Measurements from ENCODE around the gene SNCG. TPM values are rescaled to one million over a fixed set of nuclear protein-coding genes. Genes with fewer than 3 reads are reported as not detected.

SNCG gene
- total RNA-seq, 4 donors from 2014 or later = 5.3 to 32.4 (median 11.4) TPM

DNA sequence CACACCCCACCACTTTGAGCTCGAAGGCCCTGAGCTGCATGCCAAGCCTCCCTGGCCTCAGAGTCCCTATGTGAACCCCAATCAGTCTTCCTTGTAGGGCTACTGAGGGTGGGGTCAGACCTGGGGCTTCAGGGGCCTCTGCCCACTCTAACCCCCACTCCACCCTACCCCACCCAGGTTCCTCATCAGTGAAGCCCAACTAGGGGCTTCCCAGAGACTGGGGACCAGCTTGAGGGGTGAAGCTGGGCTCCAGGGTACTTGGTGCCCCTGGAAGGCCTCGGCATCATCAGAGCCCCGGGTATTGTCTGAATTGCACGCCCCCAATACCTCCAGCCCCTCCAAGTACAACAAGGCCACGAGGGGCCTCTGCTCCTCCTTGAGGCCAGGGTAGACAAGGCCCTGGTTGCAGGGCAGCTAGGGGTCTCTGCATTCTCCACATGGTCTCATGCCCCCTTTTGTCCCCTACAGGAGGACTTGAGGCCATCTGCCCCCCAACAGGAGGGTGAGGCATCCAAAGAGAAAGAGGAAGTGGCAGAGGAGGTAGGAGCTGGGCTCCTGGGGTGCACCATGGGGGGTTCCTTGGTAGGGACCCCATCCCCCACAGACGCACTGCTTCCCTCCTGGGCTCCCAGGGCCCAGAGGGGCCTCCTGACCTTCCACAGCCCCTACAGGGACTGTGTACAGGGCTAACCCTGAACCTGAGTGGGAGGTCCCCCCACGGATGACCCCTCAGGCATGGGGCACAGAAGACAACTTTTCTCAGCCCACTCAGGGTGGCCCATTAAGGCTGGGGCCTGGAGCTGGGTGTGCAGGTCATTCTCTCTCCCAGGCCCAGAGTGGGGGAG, 4.0 kb downstream of the SNCG start:
- Histone ChIP-seq H3K27ac (no peak overlapping the region), H3K36me3 (no peaks in the 10 kb centered on the region), H3K9me3 (no peaks in the 10 kb centered on the region), H3K4me1 (peaks cover 54 to 100% (median 57%) of the 10 kb centered on the region in 3 donors), H3K4me3 (no peak overlapping the region), H3K27me3 (no peaks in the 10 kb centered on the region)
- TF ChIP-seq, protein P1, sequence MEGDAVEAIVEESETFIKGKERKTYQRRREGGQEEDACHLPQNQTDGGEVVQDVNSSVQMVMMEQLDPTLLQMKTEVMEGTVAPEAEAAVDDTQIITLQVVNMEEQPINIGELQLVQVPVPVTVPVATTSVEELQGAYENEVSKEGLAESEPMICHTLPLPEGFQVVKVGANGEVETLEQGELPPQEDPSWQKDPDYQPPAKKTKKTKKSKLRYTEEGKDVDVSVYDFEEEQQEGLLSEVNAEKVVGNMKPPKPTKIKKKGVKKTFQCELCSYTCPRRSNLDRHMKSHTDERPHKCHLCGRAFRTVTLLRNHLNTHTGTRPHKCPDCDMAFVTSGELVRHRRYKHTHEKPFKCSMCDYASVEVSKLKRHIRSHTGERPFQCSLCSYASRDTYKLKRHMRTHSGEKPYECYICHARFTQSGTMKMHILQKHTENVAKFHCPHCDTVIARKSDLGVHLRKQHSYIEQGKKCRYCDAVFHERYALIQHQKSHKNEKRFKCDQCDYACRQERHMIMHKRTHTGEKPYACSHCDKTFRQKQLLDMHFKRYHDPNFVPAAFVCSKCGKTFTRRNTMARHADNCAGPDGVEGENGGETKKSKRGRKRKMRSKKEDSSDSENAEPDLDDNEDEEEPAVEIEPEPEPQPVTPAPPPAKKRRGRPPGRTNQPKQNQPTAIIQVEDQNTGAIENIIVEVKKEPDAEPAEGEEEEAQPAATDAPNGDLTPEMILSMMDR (IDR thresholded peaks at IDR 0.05) = no peak
- no peak for TF ChIP-seq POLR2A (IDR thresholded peaks at IDR 0.05)
- DNase-seq = no peak
- intact Hi-C loops (cut with DNase I) = no loop called here
- 89 to 100% methylated on average over 1 of the region's 7 CpGs for WGBS, 2 donors

DNA sequence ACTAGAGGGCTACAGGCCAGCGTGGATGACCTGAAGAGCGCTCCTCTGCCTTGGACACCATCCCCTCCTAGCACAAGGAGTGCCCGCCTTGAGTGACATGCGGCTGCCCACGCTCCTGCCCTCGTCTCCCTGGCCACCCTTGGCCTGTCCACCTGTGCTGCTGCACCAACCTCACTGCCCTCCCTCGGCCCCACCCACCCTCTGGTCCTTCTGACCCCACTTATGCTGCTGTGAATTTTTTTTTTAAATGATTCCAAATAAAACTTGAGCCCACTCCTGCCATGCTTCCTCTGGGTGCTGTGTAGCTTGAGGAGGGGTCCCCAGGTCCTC, 4.5 kb downstream of the SNCG start:
- H3K27me3 ChIP-seq = no peaks in the 10 kb centered on the region
- intact Hi-C loops (cut with DNase I) = no loop called here
- H3K27ac ChIP-seq = no peak overlapping the region
- no peak overlapping the region for H3K4me3 ChIP-seq
- DNase-seq = no peak
- TF ChIP-seq, protein P1 (IDR thresholded peaks at IDR 0.05) = no peak
- no peak for TF ChIP-seq POLR2A (IDR thresholded peaks at IDR 0.05)
- 75 to 82% methylated on average over 7 of the region's 7 CpGs for WGBS, 2 donors
- no peaks in the 10 kb centered on the region for H3K36me3 ChIP-seq
- no peaks in the 10 kb centered on the region for H3K9me3 ChIP-seq
- peaks cover 57 to 100% (median 63%) of the 10 kb centered on the region in 3 donors for H3K4me1 ChIP-seq

DNA sequence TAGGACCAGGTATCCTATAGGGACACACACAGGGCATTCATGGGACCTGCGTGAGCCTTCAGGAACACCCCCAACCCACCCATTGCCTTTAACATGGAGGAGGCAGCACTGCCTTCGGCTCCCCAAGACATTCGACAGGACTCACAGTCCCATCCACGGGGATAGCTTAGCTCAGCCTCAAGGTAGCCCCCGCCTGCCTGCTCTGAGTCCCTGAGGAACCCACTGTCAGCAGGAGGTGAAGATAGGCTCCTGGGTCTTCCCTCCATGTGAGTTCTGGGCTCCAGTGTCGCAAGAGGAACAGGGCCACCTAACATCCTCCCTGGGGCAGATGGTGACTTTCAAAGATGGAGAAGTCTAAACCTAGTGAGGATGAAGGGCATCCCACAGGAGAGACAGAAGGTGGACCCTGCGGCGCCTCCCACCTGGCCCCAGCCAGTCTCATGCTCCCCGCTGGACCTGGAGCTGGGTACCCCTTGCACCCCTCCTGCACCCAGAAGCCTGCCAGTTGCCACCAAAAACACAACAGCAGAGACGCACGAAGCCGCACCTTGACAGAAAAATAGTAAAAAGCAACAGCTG, 5.0 kb downstream of the SNCG start:
- Histone ChIP-seq H3K9me3 (no peaks in the 10 kb centered on the region), H3K27ac (peak overlapping the region in 2 of 4 donors; percentile 44 to 54), H3K4me3 (no peak overlapping the region), H3K36me3 (no peaks in the 10 kb centered on the region), H3K4me1 (peaks cover 58 to 100% (median 62%) of the 10 kb centered on the region in 3 donors), H3K27me3 (no peaks in the 10 kb centered on the region)
- no peak for TF ChIP-seq POLR2A (IDR thresholded peaks at IDR 0.05)
- TF ChIP-seq, protein P1 (IDR thresholded peaks at IDR 0.05) = no peak
- intact Hi-C loops (cut with DNase I) = no loop called here
- WGBS, 2 donors = 95% methylated on average over 4 of the region's 12 CpGs; no CpG with 5 or more reads in 1 of the 2 donors
- DNase-seq = no peak

DNA sequence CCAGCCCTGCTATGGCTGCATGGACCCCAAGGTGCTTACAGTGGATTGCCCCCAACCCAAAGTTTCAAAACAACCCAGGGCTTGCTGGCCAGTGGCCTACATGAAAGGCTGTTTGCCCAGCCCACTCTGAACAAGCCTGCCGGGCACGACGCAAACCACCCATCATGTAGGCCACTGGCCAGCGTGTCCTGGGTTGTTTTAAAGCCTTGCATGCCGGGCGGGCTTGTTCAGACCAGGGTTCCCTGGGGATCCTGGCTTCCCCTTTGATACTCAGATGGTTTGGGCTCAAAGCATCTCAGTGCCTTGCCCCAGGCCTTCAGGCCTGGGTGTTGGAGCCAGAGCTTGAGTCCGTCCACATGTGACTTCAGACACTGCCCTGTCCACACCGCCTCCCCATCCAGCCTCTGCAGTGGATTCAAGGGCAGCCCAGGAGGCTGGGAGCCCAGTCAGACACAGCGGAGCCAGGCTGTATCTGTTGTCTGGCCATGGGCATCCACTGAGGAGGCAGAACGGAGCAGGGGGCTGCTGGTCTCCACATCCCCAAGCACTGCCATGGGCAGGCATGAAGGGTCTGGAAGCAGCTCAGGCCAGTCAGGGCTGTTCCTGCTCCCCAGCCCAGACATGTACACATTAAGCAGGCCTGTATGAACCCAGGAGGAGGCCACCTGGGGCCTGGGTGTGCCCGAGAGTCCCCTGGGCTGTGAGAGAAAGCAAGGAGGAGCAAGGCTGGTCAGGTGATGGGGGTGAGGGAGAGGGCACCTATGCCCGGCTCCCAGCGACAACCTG, 5.9 kb downstream of the SNCG start:
- Histone ChIP-seq H3K9me3 (no peaks in the 10 kb centered on the region), H3K4me1 (peaks cover 58 to 100% (median 62%) of the 10 kb centered on the region in 3 donors), H3K27me3 (no peaks in the 10 kb centered on the region), H3K27ac (peak overlapping the region in 2 of 4 donors; percentile 44 to 54), H3K4me3 (no peak overlapping the region), H3K36me3 (no peaks in the 10 kb centered on the region)
- intact Hi-C loops (cut with DNase I) = no loop called here
- no peak for TF ChIP-seq POLR2A (IDR thresholded peaks at IDR 0.05)
- TF ChIP-seq, protein P1 (IDR thresholded peaks at IDR 0.05) = no peak
- 53 to 63% methylated on average over 3 to 5 of the region's 13 CpGs for WGBS, 2 donors
- DNase-seq = no peak

DNA sequence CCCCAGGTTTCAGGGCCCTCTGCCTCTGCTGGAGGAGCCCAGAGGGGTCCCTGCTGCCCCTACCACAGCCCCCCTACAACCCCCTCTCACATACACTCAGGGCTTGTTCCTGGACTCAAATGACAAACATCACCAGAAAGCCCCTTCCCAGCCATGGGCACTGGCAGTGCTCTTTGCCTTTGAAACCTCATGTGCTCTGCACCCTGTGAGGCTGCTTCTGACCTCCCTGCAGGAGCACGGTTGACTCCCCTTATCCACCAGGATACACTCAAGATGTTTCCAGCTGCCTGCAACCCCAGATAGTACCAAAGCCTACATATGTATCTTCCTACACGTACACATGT, 6.4 kb downstream of the SNCG start:
- Histone ChIP-seq H3K36me3 (no peaks in the 10 kb centered on the region), H3K4me1 (peaks cover 58 to 100% (median 62%) of the 10 kb centered on the region in 3 donors), H3K27ac (peak overlapping the region in 2 of 4 donors; percentile 44 to 54), H3K4me3 (no peak overlapping the region), H3K27me3 (no peaks in the 10 kb centered on the region), H3K9me3 (no peaks in the 10 kb centered on the region)
- no peak for TF ChIP-seq POLR2A (IDR thresholded peaks at IDR 0.05)
- TF ChIP-seq, protein P1 (IDR thresholded peaks at IDR 0.05) = no peak
- intact Hi-C loops (cut with DNase I) = no loop called here
- 75 to 76% methylated on average over 2 of the region's 2 CpGs for WGBS, 2 donors
- DNase-seq = no peak
